K562 (cell line): Measurements from ENCODE around the gene ALDH16A1. TPM values are rescaled to one million over a fixed set of nuclear protein-coding genes. Genes with fewer than 3 reads are reported as not detected.

Source experiments
- ASH1L ChIP-seq: fragments of 450-650 bp; IDR thresholded peaks from 2 replicates; pipeline ENCODE4 v1.6.1; 2018; ENCODE audit warnings: borderline replicate concordance, mild to moderate bottlenecking, low read depth; ENCODE audit not compliant: partially characterized antibody
- BHLHE40 ChIP-seq: IDR thresholded peaks from 2 replicates; pipeline ENCODE4 v1.6.1; 2011; ENCODE audit warnings: low read length, improper control_type of control experiment
- CBX3 ChIP-seq, 2 experiments: IDR thresholded peaks; 1 replicate in 1 of 2; 2 replicates in 1 of 2; pipeline ENCODE4 v1.6.1; 2012; ENCODE audit warnings: inconsistent platforms in 2 of 2, low read length in 2 of 2, borderline replicate concordance in 1 of 2, control low read depth in 1 of 2
- COPS2 ChIP-seq: fragments of 450-650 bp; conservative IDR thresholded peaks from 2 replicates; pipeline ENCODE4 v1.6.1; 2016; ENCODE audit warnings: mild to moderate bottlenecking, moderate library complexity
- DMBX1 ChIP-seq: fragments of 250-450 bp; sonication (Bioruptor Pico); IDR thresholded peaks from 2 replicates; pipeline ENCODE4 v1.8.0; 2022; ENCODE audit warnings: inconsistent platforms, mild to moderate bottlenecking, moderate library complexity, borderline replicate concordance
- FOXA1 ChIP-seq: fragments of 450-650 bp; IDR thresholded peaks from 2 replicates; pipeline ENCODE4 v1.6.1; 2016; ENCODE audit warnings: mild to moderate bottlenecking, borderline replicate concordance
- GABPB1 ChIP-seq: sonication (generic); formaldehyde crosslinking; IDR thresholded peaks from 2 replicates; pipeline ENCODE4 v1.8.0; 2022; ENCODE audit warnings: mild to moderate bottlenecking, missing genetic modification reagents
- HSF4 ChIP-seq: fragments of 250-450 bp; sonication (Bioruptor Pico); IDR thresholded peaks from 2 replicates; pipeline ENCODE4 v2.1.2; 2022; ENCODE audit warnings: mild to moderate bottlenecking, moderate library complexity, borderline replicate concordance
- KLF1 ChIP-seq: fragments of 450-650 bp; IDR thresholded peaks from 2 replicates; pipeline ENCODE4 v1.6.1; 2016; ENCODE audit warnings: missing genetic modification characterization, missing compliant biosample characterization
- NCOA2 ChIP-seq, 2 experiments: fragments of 450-650 bp; IDR thresholded peaks; 2 replicates each; pipeline ENCODE4 v1.6.1; 2018; ENCODE audit warnings: mild to moderate bottlenecking in 2 of 2, moderate library complexity in 1 of 2; ENCODE audit not compliant: partially characterized antibody in 2 of 2
- NFIC ChIP-seq: fragments of 450-650 bp; IDR thresholded peaks from 2 replicates; pipeline ENCODE4 v1.6.1; 2017; ENCODE audit warnings: mild to moderate bottlenecking, inconsistent platforms
- PRMT5 ChIP-seq: sonication (generic); formaldehyde crosslinking; IDR thresholded peaks from 2 replicates; pipeline ENCODE4 v1.5.0; 2020; ENCODE audit warnings: missing genetic modification reagents
- SMAD4 ChIP-seq: fragments of 250-450 bp; sonication (Bioruptor Pico); conservative IDR thresholded peaks from 2 replicates; pipeline ENCODE4 v1.8.0; 2021; ENCODE audit warnings: inconsistent platforms, mild to moderate bottlenecking, moderate library complexity
- SPI1 ChIP-seq: IDR thresholded peaks from 2 replicates; pipeline ENCODE4 v1.6.1; 2011; ENCODE audit warnings: low read depth, low read length, control low read depth, borderline replicate concordance
- TARDBP ChIP-seq: fragments of 450-650 bp; IDR thresholded peaks from 2 replicates; pipeline ENCODE4 v1.6.1; 2016
- TBP ChIP-seq: optimal IDR thresholded peaks from 2 replicates; pipeline ENCODE3; 2011; ENCODE audit warnings: low read depth, low read length, improper control_type of control experiment
- TCF3 ChIP-seq: sonication (generic); formaldehyde crosslinking; IDR thresholded peaks from 2 replicates; pipeline ENCODE4 v1.4.0; 2020; ENCODE audit warnings: mild to moderate bottlenecking, missing genetic modification reagents
- ZNF133 ChIP-seq: fragments of 250-450 bp; sonication (Bioruptor Pico); IDR thresholded peaks from 2 replicates; pipeline ENCODE4 v1.4.0; 2020; ENCODE audit warnings: mild to moderate bottlenecking
- ZNF584 ChIP-seq: fragments of 200-800 bp; sonication (Bioruptor generic); IDR thresholded peaks from 2 replicates; pipeline ENCODE4 v1.6.1; 2016; ENCODE audit warnings: low read depth, mild to moderate bottlenecking, missing genetic modification characterization, missing compliant biosample characterization
- polyA plus RNA-seq, 8 experiments: library from polyadenylated mRNA; depleted of rRNA in 4 of 8; stranded (reverse) in 5 of 8; unstranded in 3 of 8; fragments of >200 nt; fragmentation: Nextera tagmentation in 2 of 8; fragmentation: Illumina TruSeq in 1 of 8; extraction: Ambion mirVana in 2 of 8; extraction: Trizol in 1 of 8; gene quantifications; 2 replicates each; pipeline versions ENCODE4 v1.2.1 to v1.2.3, GENCODE V29; 2011 to 2014; ENCODE audit warnings: inconsistent platforms in 1 of 8, missing spikeins in 1 of 8
- total RNA-seq, 7 experiments: library from RNA; depleted of rRNA in 6 of 7; stranded (reverse); fragments of >200 nt in 6 of 7; fragmentation: Illumina TruSeq in 2 of 7; extraction: Trizol in 2 of 7; gene quantifications; 2 replicates each; pipeline versions ENCODE4 v1.2.1 to v1.2.3, GENCODE V29; 2011 to 2021; ENCODE audit warnings: low replicate concordance in 1 of 7
- TF ChIP-seq, protein P1 (sequence below): fragments of 250-450 bp; sonication (Bioruptor Pico); IDR thresholded peaks from 2 replicates; pipeline ENCODE4 v1.8.0; 2021; ENCODE audit warnings: borderline replicate concordance, mild to moderate bottlenecking, moderate library complexity; ENCODE audit not compliant: poor library complexity, severe bottlenecking
- TF ChIP-seq, protein P2 (sequence below): fragments of 250-450 bp; sonication (Bioruptor Pico); IDR thresholded peaks from 2 replicates; pipeline ENCODE4 v1.4.0; 2020; ENCODE audit warnings: mild to moderate bottlenecking, moderate library complexity, borderline replicate concordance
- TF ChIP-seq, protein P3 (sequence below): fragments of 450-650 bp; IDR thresholded peaks from 2 replicates; pipeline ENCODE4 v1.6.1; 2017; ENCODE audit warnings: antibody characterized with exemption
- TF ChIP-seq, protein P4 (sequence below): sonication (generic); formaldehyde crosslinking; IDR thresholded peaks from 2 replicates; pipeline ENCODE4 v1.8.0; 2022; ENCODE audit warnings: missing genetic modification reagents, mild to moderate bottlenecking, borderline replicate concordance

Gene ALDH16A1
- total and polyA plus RNA-seq, 9 of the 15 experiments (the other 6 are each of a cell fraction or from before 2014, with no cell fraction given) = 2.2 to 52.2 (median 7.6) TPM

DNA sequence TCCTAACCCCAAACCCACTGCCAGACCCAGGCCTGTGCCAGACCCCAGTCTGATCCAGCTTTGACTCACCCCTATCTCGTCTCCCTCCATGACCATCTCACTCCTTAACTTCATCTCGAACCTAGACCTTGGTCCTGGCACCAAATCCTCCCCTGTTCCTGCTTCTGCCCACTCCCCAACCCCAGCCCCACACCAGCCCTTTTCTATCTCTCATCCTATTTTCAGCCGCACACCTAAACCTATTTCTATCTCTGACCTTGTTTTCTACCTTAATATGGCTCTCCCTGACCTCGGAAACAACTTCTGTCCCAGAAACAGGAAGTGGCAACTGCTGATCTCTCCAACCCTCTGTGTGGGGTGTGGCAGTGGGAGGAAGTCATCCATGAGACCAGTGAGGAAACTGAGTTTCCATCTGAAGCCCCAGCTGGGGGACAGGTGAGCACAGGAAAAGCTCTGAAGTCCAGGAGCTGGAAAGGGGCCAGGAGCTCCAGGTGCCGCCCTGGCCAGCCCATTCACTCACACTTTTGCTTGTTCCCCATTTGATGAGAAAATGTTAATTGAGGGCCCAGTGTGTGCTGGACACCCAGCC is 43.5 kb upstream of the ALDH16A1 start (continued):
- no peak for TF ChIP-seq TBP
- no peak for TF ChIP-seq TARDBP
- TF ChIP-seq, protein P1, sequence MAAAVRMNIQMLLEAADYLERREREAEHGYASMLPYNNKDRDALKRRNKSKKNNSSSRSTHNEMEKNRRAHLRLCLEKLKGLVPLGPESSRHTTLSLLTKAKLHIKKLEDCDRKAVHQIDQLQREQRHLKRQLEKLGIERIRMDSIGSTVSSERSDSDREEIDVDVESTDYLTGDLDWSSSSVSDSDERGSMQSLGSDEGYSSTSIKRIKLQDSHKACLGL = no peak
- peak; percentile 29; the same call in 1 of the 2 replicates for TF ChIP-seq GABPB1 (CRISPR knock-in tag)
- TF ChIP-seq KLF1 (tag) = no peak
- no peak for TF ChIP-seq NCOA2 (IDR thresholded peaks at IDR 0.05; ENCODE audit: partially characterized antibody in 2 of 2)
- no peak for TF ChIP-seq HSF4 (CRISPR knock-in tag)
- TF ChIP-seq ZNF133 (CRISPR knock-in tag) = no peak
- TF ChIP-seq COPS2 = no peak
- TF ChIP-seq ASH1L = peak; percentile 22
- TF ChIP-seq, protein P2, sequence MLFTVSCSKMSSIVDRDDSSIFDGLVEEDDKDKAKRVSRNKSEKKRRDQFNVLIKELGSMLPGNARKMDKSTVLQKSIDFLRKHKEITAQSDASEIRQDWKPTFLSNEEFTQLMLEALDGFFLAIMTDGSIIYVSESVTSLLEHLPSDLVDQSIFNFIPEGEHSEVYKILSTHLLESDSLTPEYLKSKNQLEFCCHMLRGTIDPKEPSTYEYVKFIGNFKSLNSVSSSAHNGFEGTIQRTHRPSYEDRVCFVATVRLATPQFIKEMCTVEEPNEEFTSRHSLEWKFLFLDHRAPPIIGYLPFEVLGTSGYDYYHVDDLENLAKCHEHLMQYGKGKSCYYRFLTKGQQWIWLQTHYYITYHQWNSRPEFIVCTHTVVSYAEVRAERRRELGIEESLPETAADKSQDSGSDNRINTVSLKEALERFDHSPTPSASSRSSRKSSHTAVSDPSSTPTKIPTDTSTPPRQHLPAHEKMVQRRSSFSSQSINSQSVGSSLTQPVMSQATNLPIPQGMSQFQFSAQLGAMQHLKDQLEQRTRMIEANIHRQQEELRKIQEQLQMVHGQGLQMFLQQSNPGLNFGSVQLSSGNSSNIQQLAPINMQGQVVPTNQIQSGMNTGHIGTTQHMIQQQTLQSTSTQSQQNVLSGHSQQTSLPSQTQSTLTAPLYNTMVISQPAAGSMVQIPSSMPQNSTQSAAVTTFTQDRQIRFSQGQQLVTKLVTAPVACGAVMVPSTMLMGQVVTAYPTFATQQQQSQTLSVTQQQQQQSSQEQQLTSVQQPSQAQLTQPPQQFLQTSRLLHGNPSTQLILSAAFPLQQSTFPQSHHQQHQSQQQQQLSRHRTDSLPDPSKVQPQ (CRISPR knock-in tag) = no peak
- 0 out of 2 replicates have a peak, but pooled peaks have one; percentile 53 for TF ChIP-seq NFIC
- peak; percentile 100 for TF ChIP-seq SPI1
- TF ChIP-seq PRMT5 (CRISPR knock-in tag) = no peak
- no peak for TF ChIP-seq CBX3 (IDR thresholded peaks at IDR 0.05; ENCODE audit: borderline replicate concordance in 1 of 2, low read length in 2 of 2)
- 0 out of 2 replicates have a peak, but pooled peaks have one; percentile 14 for TF ChIP-seq ZNF584 (CRISPR knock-in tag)
- TF ChIP-seq BHLHE40 = no peak
- TF ChIP-seq TCF3 (CRISPR knock-in tag) = no peak
- TF ChIP-seq, protein P3, sequence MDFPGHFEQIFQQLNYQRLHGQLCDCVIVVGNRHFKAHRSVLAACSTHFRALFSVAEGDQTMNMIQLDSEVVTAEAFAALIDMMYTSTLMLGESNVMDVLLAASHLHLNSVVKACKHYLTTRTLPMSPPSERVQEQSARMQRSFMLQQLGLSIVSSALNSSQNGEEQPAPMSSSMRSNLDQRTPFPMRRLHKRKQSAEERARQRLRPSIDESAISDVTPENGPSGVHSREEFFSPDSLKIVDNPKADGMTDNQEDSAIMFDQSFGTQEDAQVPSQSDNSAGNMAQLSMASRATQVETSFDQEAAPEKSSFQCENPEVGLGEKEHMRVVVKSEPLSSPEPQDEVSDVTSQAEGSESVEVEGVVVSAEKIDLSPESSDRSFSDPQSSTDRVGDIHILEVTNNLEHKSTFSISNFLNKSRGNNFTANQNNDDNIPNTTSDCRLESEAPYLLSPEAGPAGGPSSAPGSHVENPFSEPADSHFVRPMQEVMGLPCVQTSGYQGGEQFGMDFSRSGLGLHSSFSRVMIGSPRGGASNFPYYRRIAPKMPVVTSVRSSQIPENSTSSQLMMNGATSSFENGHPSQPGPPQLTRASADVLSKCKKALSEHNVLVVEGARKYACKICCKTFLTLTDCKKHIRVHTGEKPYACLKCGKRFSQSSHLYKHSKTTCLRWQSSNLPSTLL = no peak
- peak; percentile 70 for TF ChIP-seq DMBX1 (CRISPR knock-in tag)
- TF ChIP-seq SMAD4 = peak; percentile 74
- TF ChIP-seq FOXA1 = no peak
- TF ChIP-seq, protein P4, sequence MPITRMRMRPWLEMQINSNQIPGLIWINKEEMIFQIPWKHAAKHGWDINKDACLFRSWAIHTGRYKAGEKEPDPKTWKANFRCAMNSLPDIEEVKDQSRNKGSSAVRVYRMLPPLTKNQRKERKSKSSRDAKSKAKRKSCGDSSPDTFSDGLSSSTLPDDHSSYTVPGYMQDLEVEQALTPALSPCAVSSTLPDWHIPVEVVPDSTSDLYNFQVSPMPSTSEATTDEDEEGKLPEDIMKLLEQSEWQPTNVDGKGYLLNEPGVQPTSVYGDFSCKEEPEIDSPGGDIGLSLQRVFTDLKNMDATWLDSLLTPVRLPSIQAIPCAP = no peak
